CD4-positive, alpha-beta T cell treated with Interleukin-15 for 1 hour (primary cell): ENCODE measurements around the gene BCL7B.
A peak's percentile ranks its signal among the peaks of the same experiment; 100 is the strongest.
"Not testable (repeated sequence)": the region's sequence is repeated elsewhere in the genome, so short reads cannot be mapped to it uniquely, and the experiment has no call there.

Experiments
- DNase-seq: peaks from one replicate; pipeline ENCODE4 v3.0.0-alpha.2; 2020

The BCL7B gene

DNA sequence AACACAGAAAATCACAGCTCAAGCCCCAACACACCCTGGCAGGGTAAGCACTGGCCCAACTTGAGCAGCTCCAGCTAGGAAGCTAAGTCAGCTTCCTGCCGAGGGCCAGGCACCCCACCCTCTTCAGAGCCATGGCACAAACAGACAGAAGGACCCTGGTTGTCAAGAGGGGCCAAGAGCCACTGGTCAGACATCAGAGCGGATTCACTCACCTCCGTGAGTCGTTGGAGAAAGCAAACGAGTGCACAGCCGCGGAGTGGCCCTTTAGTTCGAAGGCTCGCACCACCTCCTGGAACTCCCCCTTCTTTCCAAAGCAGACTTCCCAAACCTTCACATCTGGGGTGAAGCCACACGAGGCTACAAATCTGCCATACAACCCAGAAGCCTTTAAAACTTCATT is 13.5 kb upstream of the BCL7B start:
- no peak for DNase-seq

GRCh38 chr7:73570521-73570920 is 13.0 kb upstream of the BCL7B start:
- no peak for DNase-seq

GRCh38 chr7:73569042-73569608 is 11.6 kb upstream of the BCL7B start:
- DNase-seq = no peak

- no peak for DNase-seq
Observed at GRCh38 chr7:73567846-73568685, 10.6 kb upstream of the BCL7B start.

DNA sequence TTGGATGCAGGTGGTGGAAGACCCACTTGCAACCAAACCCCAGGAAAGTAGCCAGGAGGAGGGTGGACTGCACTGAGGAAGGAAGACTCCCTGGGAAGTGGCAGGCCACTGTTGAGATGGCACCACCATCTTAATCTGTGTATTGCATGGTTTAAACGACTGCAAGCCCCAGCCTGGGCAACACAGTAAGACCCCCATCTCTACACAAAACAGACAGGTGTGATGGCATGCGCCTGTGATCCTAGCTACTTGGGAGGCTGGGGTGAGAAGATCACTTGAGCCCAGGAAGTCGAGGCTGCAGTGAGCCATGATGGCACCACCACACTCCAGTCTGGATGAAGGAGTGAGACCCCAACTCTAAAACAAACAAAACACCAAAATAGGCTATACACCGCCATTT is 9.7 kb upstream of the BCL7B start:
- DNase-seq = no peak

- not testable (repeated sequence) for DNase-seq
Observed at GRCh38 chr7:73566431-73566830, 8.9 kb upstream of the BCL7B start.

GRCh38 chr7:73565675-73566340 is 8.3 kb upstream of the BCL7B start:
- no peak for DNase-seq

- DNase-seq = no peak
Observed at GRCh38 chr7:73560109-73560835, 2.8 kb upstream of the BCL7B start.

- DNase-seq = peak; percentile 93
Observed at GRCh38 chr7:73557108-73557396, 438 bp downstream of the BCL7B start.

- DNase-seq = no peak
Observed at GRCh38 chr7:73556208-73557107, 1.0 kb downstream of the BCL7B start.

DNA sequence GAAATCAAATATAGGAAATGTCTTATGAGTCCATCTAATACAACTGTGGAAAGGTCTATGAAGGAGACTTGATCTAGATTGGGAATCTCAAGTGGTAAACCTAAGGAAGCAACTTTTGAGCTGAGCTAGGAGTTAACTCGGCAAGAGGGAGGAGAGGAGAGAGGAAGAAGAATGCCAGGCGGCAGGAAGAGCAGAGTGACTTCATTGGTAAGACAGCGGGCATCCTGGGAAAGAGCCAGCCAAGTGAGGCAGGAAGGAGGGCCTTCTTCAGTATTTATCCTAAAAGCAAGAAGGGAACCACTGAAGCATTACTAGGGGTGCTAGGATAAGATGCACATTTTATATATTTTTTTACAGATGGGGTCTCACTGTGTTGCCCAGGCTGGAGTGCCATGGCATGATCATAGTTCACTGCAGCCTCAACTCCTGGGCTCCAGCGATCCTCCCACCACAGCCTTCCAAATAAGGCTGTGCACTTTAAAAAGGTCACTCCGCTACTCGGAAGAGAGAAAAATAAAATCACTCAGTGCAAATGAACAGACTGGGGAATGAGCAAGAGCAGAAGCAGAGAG is 2.0 kb downstream of the BCL7B start:
- no peak for DNase-seq

DNA sequence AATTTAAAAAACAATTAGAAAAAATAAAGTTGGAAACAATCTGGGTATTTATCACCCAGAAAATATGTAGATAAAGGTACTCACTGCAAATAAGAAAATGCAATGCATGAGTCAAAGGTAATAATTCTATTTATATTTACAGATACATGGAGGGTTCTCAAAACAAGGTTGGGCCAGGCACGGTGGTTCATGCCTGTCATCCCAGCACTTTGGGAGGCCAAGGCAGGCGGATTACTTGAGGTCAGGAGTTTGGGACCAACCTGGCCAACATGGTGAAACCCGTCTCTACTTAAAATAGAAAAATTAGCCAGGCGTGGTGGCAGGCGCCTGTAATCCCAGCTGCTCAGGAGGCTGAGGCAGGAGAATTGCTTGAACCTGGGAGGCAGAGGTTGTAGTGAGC is 7.4 kb downstream of the BCL7B start:
- not testable (repeated sequence) for DNase-seq

- no peak for DNase-seq
Observed at GRCh38 chr7:73549176-73549575, 8.3 kb downstream of the BCL7B start.

DNA sequence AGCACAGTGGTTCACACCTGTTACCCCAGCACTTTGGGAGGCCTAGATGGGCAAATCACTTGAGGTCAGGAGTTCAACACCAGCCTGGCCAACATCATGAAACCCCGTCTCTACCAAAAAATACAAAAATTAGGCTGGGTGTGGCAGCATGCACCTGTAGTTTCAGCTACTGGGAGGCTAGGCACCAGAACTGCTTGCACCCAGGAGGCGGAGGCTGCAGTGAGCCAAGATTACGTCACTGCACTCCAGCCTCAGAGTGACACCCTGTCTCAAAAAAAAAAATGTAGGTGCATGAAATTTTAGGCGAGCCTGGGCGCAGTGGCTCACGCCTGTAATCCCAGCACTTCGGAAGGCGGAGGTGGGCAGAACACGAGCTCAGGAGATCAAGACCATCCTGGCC is 9.6 kb downstream of the BCL7B start:
- DNase-seq = no peak

- DNase-seq = no peak
Observed at GRCh38 chr7:73544678-73545077, 12.8 kb downstream of the BCL7B start.

- DNase-seq = no peak
Observed at GRCh38 chr7:73541722-73542121, 15.8 kb downstream of the BCL7B start.

DNA sequence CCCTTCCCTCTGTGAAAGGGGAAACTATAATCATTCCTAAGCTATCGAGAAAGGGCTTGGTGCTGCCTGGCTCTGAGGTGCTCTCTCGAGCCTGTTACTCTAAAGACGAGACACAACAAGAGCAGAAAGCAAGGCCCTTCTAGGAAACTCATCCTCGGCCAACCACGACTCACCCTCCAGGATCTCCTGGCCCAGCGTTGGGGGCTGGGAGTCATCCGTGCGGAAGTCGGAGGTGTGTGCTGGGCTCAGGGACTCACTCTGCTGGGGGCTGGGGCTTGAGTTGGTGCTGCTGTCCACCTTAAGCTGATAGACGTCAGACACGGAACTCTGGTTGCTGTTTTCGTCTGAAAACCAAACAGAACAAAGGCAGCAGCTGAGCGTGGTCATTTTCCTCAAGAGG is 17.8 kb downstream of the BCL7B start:
- no peak for DNase-seq

DNA sequence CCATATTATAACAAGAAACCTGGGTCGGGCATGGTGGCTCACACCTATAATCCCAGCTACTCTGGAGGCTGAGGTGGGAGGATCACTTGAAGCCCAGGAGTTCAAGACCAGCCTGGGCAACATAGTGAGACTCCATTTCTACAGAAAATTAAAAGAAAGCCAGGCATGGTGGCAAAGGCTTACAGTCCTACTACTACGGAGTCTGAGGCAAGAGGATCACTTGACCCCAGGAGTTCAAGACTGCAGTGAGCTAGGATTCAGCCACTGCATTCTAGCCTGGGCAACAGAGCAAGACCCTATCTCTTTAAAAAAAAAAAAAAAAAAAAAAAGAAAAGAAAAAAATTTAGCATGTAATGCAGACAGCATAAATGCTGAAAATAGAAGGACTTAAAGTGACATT is 19.0 kb downstream of the BCL7B start:
- not testable (repeated sequence) for DNase-seq

DNA sequence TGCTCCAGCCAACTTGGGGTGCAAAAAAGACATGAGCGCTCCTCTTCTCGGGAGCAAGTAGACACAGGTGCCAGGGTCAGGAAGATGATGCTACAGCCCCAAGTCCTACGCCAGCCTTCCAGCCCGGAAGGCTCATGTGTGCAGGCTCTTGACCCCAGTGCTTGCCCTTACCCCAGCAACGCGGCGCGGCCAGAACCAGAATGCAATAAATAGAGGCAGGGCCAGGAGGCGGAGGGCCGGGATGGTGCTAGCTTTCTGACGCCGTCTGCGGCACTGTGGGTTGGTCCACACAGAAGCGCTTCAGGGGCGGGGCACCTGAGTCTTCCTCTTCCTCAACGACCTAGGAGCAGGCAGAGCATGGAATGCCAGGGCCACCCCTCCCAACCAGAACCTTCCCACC is 20.4 kb downstream of the BCL7B start:
- DNase-seq = no peak

DNA sequence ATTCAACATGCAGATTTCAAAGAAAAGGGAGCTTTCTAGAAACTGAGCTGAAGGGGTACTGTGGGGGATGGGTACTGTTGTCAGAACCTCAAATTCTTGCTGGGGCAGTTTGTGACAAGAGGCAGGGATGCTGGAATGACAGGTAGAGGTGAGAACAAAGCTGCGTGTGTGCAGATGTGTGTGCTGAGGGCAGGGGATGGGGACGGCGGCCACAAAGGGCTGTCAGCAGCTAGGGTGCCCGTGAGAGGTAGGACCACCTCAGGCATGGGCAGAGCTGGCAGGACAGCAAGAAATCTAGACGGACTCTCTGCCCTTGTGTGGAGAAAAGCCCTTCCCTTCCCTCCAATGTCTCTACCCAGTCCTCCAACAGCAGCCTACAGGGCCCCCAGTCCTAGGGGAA is 21.0 kb downstream of the BCL7B start:
- no peak for DNase-seq

- not testable (repeated sequence) for DNase-seq
Observed at GRCh38 chr7:73535918-73536317, 21.6 kb downstream of the BCL7B start.

DNA sequence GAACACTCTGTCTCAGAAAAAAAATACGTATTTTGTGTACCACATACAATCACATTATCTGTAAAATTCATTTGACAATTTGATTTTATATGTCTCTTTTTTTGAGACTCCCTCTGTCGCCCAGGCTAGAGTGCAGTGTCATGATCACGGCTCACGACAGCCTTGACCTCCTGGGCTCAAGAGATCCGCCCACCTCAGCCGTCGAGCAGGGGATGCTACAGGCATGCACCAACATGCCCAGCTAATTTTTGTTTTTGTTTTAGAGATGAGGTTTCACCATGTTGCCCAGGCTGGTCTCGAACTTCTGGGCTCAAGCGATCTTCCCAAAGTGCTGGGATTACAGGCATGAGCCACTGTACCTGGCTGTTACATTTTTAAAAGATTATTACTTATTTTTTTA is 23.7 kb downstream of the BCL7B start:
- DNase-seq = no peak
